Peyer's patch (tissue), 4 donors: ENCODE results near the gene SYNE1.

Experiments
- POLR2A ChIP-seq, 2 donors: fragments of 450-650 bp; IDR thresholded peaks; one replicate each; pipeline ENCODE4 v1.5.1; 2017; ENCODE audit warnings: antibody characterized with exemption in 2 of 2, mild to moderate bottlenecking in 2 of 2, moderate library complexity in 2 of 2
- TF ChIP-seq, protein P1 (sequence below), 6 experiments: fragments of 450-650 bp in 4 of 6; fragments of 200-600 bp in 2 of 6; sonication (generic) in 1 of 6; IDR thresholded peaks; one replicate each; pipeline ENCODE4 v1.5.1; 2017 to 2019; ENCODE audit warnings: antibody characterized with exemption in 6 of 6, mild to moderate bottlenecking in 3 of 6, moderate library complexity in 1 of 6

GRCh38 chr6:152290693-152291092 is 346.5 kb downstream of the SYNE1 start:
- TF ChIP-seq POLR2A (IDR thresholded peaks at IDR 0.05), result no peak
- TF ChIP-seq, protein P1, sequence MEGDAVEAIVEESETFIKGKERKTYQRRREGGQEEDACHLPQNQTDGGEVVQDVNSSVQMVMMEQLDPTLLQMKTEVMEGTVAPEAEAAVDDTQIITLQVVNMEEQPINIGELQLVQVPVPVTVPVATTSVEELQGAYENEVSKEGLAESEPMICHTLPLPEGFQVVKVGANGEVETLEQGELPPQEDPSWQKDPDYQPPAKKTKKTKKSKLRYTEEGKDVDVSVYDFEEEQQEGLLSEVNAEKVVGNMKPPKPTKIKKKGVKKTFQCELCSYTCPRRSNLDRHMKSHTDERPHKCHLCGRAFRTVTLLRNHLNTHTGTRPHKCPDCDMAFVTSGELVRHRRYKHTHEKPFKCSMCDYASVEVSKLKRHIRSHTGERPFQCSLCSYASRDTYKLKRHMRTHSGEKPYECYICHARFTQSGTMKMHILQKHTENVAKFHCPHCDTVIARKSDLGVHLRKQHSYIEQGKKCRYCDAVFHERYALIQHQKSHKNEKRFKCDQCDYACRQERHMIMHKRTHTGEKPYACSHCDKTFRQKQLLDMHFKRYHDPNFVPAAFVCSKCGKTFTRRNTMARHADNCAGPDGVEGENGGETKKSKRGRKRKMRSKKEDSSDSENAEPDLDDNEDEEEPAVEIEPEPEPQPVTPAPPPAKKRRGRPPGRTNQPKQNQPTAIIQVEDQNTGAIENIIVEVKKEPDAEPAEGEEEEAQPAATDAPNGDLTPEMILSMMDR (IDR thresholded peaks at IDR 0.05), result no peak
